Suprapubic skin (tissue), 4 donors: ENCODE data around the gene F7. TPM values are rescaled to one million over a fixed set of nuclear protein-coding genes. Genes with fewer than 3 reads are reported as not detected.
"Not testable (repeated sequence)": the region's sequence is repeated elsewhere in the genome, so short reads cannot be mapped to it uniquely, and the experiment has no call there.

Experiments
- DNase-seq, 2 donors: peaks; one replicate each; pipeline ENCODE4 v3.0.0-alpha.2; 2019; ENCODE audit warnings: low spot score in 2 of 2
- H3K27ac ChIP-seq: fragments of 200-600 bp; sonication (generic); one replicate; pipeline ENCODE4 v1.5.1; 2019
- H3K27me3 ChIP-seq: fragments of 200-600 bp; sonication (generic); one replicate; pipeline ENCODE4 v1.5.1; 2019
- H3K36me3 ChIP-seq: fragments of 200-600 bp; sonication (generic); one replicate; pipeline ENCODE4 v1.5.1; 2019
- H3K4me1 ChIP-seq: fragments of 200-600 bp; sonication (generic); one replicate; pipeline ENCODE4 v1.5.1; 2019
- H3K4me3 ChIP-seq: fragments of 200-600 bp; sonication (generic); one replicate; pipeline ENCODE4 v1.5.1; 2019; ENCODE audit warnings: mild to moderate bottlenecking
- H3K9me3 ChIP-seq: fragments of 200-600 bp; sonication (generic); one replicate; pipeline ENCODE4 v1.5.1; 2019
- CTCF ChIP-seq, 2 donors: fragments of 200-600 bp in 1 of 2; fragments of 450-650 bp in 1 of 2; sonication (generic) in 1 of 2; IDR thresholded peaks; one replicate each; pipeline ENCODE4 v1.5.1; 2016 to 2019; ENCODE audit warnings: antibody characterized with exemption in 2 of 2, mild to moderate bottlenecking in 1 of 2, moderate library complexity in 1 of 2
- EP300 ChIP-seq: sonication (generic); formaldehyde crosslinking; IDR thresholded peaks from one replicate; pipeline ENCODE4 v1.6.1; 2017; ENCODE audit warnings: antibody characterized with exemption
- POLR2A ChIP-seq, 2 donors: fragments of 450-650 bp; IDR thresholded peaks; one replicate each; pipeline ENCODE4 v1.6.1; 2017; ENCODE audit warnings: antibody characterized with exemption in 2 of 2, mild to moderate bottlenecking in 2 of 2, moderate library complexity in 2 of 2
- POLR2AphosphoS5 ChIP-seq, 3 donors: sonication (generic); formaldehyde crosslinking; IDR thresholded peaks; one replicate each; pipeline ENCODE4 v1.6.1; 2017; ENCODE audit warnings: antibody characterized with exemption in 3 of 3
- WGBS: methylation state at CpG from one replicate; pipeline ENCODE4 v1.1.5; 2018; 5-methylcytosine and 5-hydroxymethylcytosine counted together
- total RNA-seq, 4 donors: library from RNA; depleted of rRNA; stranded (reverse); fragments of >200 nt; gene quantifications; one replicate each; pipeline ENCODE4 v1.1.0, GENCODE V29; 2016

F7 gene
- total RNA-seq, 4 donors from 2014 or later = not detected

- H3K27ac ChIP-seq = no peak overlapping the region
- peaks cover 21% of the 10 kb centered on the region for H3K27me3 ChIP-seq
- no peaks in the 10 kb centered on the region for H3K9me3 ChIP-seq
- peak overlapping the region; percentile 53 for H3K4me3 ChIP-seq
- TF ChIP-seq CTCF (IDR thresholded peaks at IDR 0.05) = no peak
- TF ChIP-seq POLR2AphosphoS5 (IDR thresholded peaks at IDR 0.05) = no peak
- no peak for TF ChIP-seq POLR2A (IDR thresholded peaks at IDR 0.05)
- no peak for TF ChIP-seq EP300
- peak; percentile 61 to 74 for DNase-seq
- H3K36me3 ChIP-seq = no peaks in the 10 kb centered on the region
- WGBS = 5% methylated on average over 25 of the region's 99 CpGs
- peaks cover 15% of the 10 kb centered on the region for H3K4me1 ChIP-seq
Measured at GRCh38 chr13:113110048-113110851, 4.7 kb downstream of the F7 start.

GRCh38 chr13:113110852-113111315 lies 5.3 kb downstream of the F7 start:
- no peak overlapping the region for H3K27ac ChIP-seq
- WGBS = 23% methylated on average over 33 of the region's 49 CpGs
- no peaks in the 10 kb centered on the region for H3K36me3 ChIP-seq
- H3K27me3 ChIP-seq = peaks cover 21% of the 10 kb centered on the region
- H3K9me3 ChIP-seq = no peaks in the 10 kb centered on the region
- H3K4me3 ChIP-seq = peak overlapping the region; percentile 53
- TF ChIP-seq POLR2AphosphoS5 (IDR thresholded peaks at IDR 0.05) (no peak), POLR2A (IDR thresholded peaks at IDR 0.05) (no peak), CTCF (IDR thresholded peaks at IDR 0.05) (no peak), EP300 (no peak)
- peaks cover 15% of the 10 kb centered on the region for H3K4me1 ChIP-seq
- peak; percentile 39 to 40 for DNase-seq

GRCh38 chr13:113111821-113112220 lies 6.2 kb downstream of the F7 start:
- not testable (repeated sequence) for H3K36me3 ChIP-seq
- DNase-seq = peak in 1 of 2 donors; percentile 16

GRCh38 chr13:113112475-113112874 lies 6.9 kb downstream of the F7 start:
- peaks cover 21% of the 10 kb centered on the region for H3K27me3 ChIP-seq
- DNase-seq = peak in 1 of 2 donors; percentile 11

More at GRCh38 chr13:113111821-113112220, 6.2 kb downstream of the F7 start:
- H3K4me3 ChIP-seq, H3K9me3 ChIP-seq, H3K27ac ChIP-seq: not testable (repeated sequence)
- Histone ChIP-seq H3K4me1 (peaks cover 15% of the 10 kb centered on the region), H3K27me3 (peaks cover 21% of the 10 kb centered on the region)
- WGBS = 82% methylated on average over 2 of the region's 5 CpGs

GRCh38 chr13:113112893-113113845 lies 7.6 kb downstream of the F7 start:
- H3K4me1 ChIP-seq = peaks cover 15% of the 10 kb centered on the region
- H3K36me3 ChIP-seq = no peaks in the 10 kb centered on the region
- H3K4me3 ChIP-seq = no peak overlapping the region
- peaks cover 21% of the 10 kb centered on the region for H3K27me3 ChIP-seq
- WGBS = 65% methylated on average over 7 of the region's 9 CpGs
- TF ChIP-seq EP300 = no peak
- TF ChIP-seq POLR2A (IDR thresholded peaks at IDR 0.05) = no peak
- no peak for TF ChIP-seq POLR2AphosphoS5 (IDR thresholded peaks at IDR 0.05)
- no peak for TF ChIP-seq CTCF (IDR thresholded peaks at IDR 0.05)
- peak in 1 of 2 donors; percentile 52 for DNase-seq
- H3K27ac ChIP-seq = no peak overlapping the region
- H3K9me3 ChIP-seq = no peaks in the 10 kb centered on the region

More at GRCh38 chr13:113112475-113112874, 6.9 kb downstream of the F7 start:
- 44% methylated on average over 1 of the region's 1 CpG for WGBS
- H3K27ac ChIP-seq, H3K36me3 ChIP-seq, H3K9me3 ChIP-seq, H3K4me3 ChIP-seq: not testable (repeated sequence)
- H3K4me1 ChIP-seq = peaks cover 15% of the 10 kb centered on the region

- no peak for TF ChIP-seq CTCF (IDR thresholded peaks at IDR 0.05)
- TF ChIP-seq POLR2AphosphoS5 (IDR thresholded peaks at IDR 0.05) = no peak
- no peak for TF ChIP-seq EP300
- TF ChIP-seq POLR2A (IDR thresholded peaks at IDR 0.05) = no peak
- 95% methylated on average over 6 of the region's 8 CpGs for WGBS
- no peak overlapping the region for H3K27ac ChIP-seq
- peaks cover 15% of the 10 kb centered on the region for H3K4me1 ChIP-seq
- H3K4me3 ChIP-seq = no peak overlapping the region
- no peaks in the 10 kb centered on the region for H3K36me3 ChIP-seq
- DNase-seq = peak in 1 of 2 donors; percentile 79
- H3K27me3 ChIP-seq = peaks cover 25% of the 10 kb centered on the region
- no peaks in the 10 kb centered on the region for H3K9me3 ChIP-seq
Measured at GRCh38 chr13:113113846-113114271, 8.3 kb downstream of the F7 start.
